ENCODE measurements around the gene PITPNC1. TPM values are rescaled to one million over a fixed set of nuclear protein-coding genes. Genes with fewer than 3 reads are reported as not detected.

PITPNC1 gene
- total RNA-seq, 1 donor from 2014 or later: 8.1 TPM

DNA sequence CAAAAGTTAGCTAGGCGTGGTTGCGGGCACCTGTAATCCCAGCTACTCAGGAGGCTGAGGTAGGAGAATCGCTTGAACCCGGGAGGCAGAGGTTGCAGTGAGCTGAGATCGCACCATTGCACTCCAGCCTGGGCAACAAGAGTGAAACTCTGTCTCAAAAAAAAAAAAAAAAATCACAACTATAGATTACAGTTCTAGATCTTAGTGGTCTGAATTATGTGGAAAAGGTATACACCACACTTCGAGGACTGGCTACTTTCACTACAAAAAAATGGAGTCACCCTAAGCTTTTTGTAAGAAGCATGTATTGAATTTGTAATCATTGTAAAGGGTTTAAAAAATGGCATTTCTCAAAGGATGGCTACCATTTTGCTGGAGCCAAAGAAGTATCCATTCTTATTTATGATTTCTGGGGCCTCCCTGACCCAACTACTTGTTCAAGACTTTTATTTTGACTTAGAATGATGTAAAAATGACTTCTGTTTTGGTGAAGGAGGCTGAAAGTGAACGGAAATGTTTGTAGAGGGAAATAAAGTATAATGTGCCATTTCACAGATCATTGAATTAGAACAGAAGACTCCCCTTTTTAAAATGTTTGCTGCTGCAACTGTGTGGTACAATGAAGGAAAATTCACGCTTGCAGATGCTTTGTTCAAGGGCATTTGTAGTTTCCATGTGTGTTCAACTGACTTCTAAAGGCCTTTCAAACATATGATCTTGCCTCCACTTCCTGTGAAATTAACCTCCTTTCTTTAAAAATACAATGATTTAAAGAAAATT, 303.6 kb downstream of the PITPNC1 start:
- Histone ChIP-seq H3K27ac (no peak overlapping the region), H3K36me3 (no peaks in the 10 kb centered on the region), H3K27me3 (no peaks in the 10 kb centered on the region), H3K9me3 (no peaks in the 10 kb centered on the region), H3K4me3 (no peak overlapping the region), H3K4me1 (no peaks in the 10 kb centered on the region)
- DNase-seq (ENCODE audit: extremely low spot score in 2 of 2): no peak
- TF ChIP-seq POLR2A (IDR thresholded peaks at IDR 0.05): no peak
- TF ChIP-seq, protein P1, sequence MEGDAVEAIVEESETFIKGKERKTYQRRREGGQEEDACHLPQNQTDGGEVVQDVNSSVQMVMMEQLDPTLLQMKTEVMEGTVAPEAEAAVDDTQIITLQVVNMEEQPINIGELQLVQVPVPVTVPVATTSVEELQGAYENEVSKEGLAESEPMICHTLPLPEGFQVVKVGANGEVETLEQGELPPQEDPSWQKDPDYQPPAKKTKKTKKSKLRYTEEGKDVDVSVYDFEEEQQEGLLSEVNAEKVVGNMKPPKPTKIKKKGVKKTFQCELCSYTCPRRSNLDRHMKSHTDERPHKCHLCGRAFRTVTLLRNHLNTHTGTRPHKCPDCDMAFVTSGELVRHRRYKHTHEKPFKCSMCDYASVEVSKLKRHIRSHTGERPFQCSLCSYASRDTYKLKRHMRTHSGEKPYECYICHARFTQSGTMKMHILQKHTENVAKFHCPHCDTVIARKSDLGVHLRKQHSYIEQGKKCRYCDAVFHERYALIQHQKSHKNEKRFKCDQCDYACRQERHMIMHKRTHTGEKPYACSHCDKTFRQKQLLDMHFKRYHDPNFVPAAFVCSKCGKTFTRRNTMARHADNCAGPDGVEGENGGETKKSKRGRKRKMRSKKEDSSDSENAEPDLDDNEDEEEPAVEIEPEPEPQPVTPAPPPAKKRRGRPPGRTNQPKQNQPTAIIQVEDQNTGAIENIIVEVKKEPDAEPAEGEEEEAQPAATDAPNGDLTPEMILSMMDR (IDR thresholded peaks at IDR 0.05): no peak
- TF ChIP-seq POLR2AphosphoS5 (IDR thresholded peaks at IDR 0.05; ENCODE audit: insufficient read depth in 1 of 2, low read depth in 1 of 2): no peak
- intact Hi-C loops (cut with DNase I): no loop called here

DNA sequence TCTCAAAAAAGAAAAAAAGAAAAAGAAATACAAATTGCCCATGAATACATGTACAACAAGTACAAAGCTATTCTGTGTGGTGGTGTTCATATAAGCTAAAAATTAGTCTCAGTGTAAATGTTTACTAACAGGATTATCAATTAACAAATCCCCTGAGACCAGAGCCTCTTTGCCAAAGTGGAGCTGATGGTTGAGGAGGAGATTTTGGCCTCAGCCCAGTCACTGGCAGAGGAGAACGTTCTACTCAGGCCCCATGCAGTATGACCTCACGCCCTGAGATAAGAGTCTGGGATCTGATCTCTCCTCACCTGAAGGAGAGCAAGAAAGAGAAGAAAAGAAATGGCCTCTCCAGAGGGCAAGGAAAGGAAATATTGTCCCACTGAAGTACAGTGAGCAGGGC, 305.1 kb downstream of the PITPNC1 start:
- Histone ChIP-seq H3K9me3 (no peaks in the 10 kb centered on the region), H3K27ac (no peak overlapping the region), H3K4me1 (no peaks in the 10 kb centered on the region), H3K4me3 (no peak overlapping the region), H3K27me3 (no peaks in the 10 kb centered on the region), H3K36me3 (no peaks in the 10 kb centered on the region)
- DNase-seq (ENCODE audit: extremely low spot score in 2 of 2): no peak
- TF ChIP-seq, protein P1 (IDR thresholded peaks at IDR 0.05): no peak
- no peak for TF ChIP-seq POLR2A (IDR thresholded peaks at IDR 0.05)
- no peak for TF ChIP-seq POLR2AphosphoS5 (IDR thresholded peaks at IDR 0.05; ENCODE audit: insufficient read depth in 1 of 2, low read depth in 1 of 2)
- intact Hi-C loops (cut with DNase I): no loop called here

DNA sequence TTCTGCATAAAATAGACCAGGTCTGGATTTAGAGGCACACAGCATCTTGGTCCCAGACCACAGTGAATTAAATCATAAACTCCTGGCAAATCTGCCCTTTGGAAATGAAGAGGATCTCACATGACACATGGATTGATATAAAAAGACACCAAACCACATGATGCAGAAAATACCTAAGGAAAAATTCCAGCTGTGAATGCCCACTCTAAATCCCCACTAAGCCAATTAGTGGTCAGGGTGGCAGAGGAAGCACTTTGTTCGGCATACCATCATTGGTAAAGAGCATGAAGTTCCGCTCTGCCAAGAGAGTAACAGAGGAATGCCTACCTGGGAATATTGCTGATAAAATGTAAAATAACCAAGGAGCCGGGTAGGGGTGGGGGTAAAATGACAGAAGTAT, 308.3 kb downstream of the PITPNC1 start:
- H3K27me3 ChIP-seq: no peaks in the 10 kb centered on the region
- no peak for DNase-seq (ENCODE audit: extremely low spot score in 2 of 2)
- H3K9me3 ChIP-seq: no peaks in the 10 kb centered on the region
- no peaks in the 10 kb centered on the region for H3K4me1 ChIP-seq
- H3K27ac ChIP-seq: no peak overlapping the region
- no peaks in the 10 kb centered on the region for H3K36me3 ChIP-seq
- TF ChIP-seq POLR2A (IDR thresholded peaks at IDR 0.05) (no peak), POLR2AphosphoS5 (IDR thresholded peaks at IDR 0.05; ENCODE audit: insufficient read depth in 1 of 2, low read depth in 1 of 2) (no peak)
- TF ChIP-seq, protein P1 (IDR thresholded peaks at IDR 0.05): no peak
- no peak overlapping the region for H3K4me3 ChIP-seq
- intact Hi-C loops (cut with DNase I): no loop called here

DNA sequence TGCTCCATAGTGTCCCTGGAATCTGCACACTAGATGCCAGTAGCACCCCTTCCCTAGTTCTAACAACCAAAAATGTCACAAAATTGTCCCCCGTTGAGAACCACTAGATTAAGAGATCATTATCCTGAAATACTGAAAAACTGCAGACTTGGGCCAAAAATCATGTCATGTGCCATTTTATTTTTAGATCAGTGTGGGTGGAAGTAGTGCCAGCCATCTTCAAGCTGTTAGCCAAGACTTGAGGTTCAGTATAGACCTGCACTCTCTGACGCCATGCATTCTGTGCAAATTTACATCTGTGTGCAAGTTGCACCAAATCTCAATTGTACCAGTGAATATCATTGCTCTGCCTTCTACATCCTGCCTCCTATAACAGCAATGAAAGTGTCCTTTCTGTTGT, 309.2 kb downstream of the PITPNC1 start:
- Histone ChIP-seq H3K4me1 (no peaks in the 10 kb centered on the region), H3K27me3 (no peaks in the 10 kb centered on the region), H3K4me3 (no peak overlapping the region), H3K9me3 (no peaks in the 10 kb centered on the region), H3K27ac (no peak overlapping the region), H3K36me3 (no peaks in the 10 kb centered on the region)
- no peak for DNase-seq (ENCODE audit: extremely low spot score in 2 of 2)
- intact Hi-C loops (cut with DNase I): no loop called here
- no peak for TF ChIP-seq POLR2A (IDR thresholded peaks at IDR 0.05)
- no peak for TF ChIP-seq POLR2AphosphoS5 (IDR thresholded peaks at IDR 0.05; ENCODE audit: insufficient read depth in 1 of 2, low read depth in 1 of 2)
- TF ChIP-seq, protein P1 (IDR thresholded peaks at IDR 0.05): no peak

DNA sequence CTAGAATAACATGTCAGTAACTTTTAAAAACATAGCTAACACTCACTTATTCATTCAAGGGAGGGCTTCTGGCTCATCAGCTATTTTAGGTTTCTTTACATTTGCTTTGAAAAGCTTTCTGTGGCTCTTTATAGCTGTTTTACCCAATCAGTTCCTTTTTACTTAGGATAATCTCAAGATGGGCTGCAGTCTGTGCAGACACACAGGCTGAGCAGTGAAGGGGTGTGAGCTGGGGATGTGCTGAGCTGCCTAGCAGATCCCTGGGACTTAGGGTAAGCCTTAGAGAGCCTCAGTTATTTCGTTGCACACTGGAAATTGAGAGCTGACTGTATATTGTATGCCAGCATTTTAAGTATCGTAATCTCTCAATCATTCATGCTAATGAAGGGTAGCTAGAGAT, 310.4 kb downstream of the PITPNC1 start:
- no peaks in the 10 kb centered on the region for H3K9me3 ChIP-seq
- TF ChIP-seq POLR2A (IDR thresholded peaks at IDR 0.05) (no peak), POLR2AphosphoS5 (IDR thresholded peaks at IDR 0.05; ENCODE audit: insufficient read depth in 1 of 2, low read depth in 1 of 2) (no peak)
- TF ChIP-seq, protein P1 (IDR thresholded peaks at IDR 0.05): no peak
- no peaks in the 10 kb centered on the region for H3K36me3 ChIP-seq
- no peak for DNase-seq (ENCODE audit: extremely low spot score in 2 of 2)
- H3K4me1 ChIP-seq: no peaks in the 10 kb centered on the region
- no peaks in the 10 kb centered on the region for H3K27me3 ChIP-seq
- H3K27ac ChIP-seq: no peak overlapping the region
- no peak overlapping the region for H3K4me3 ChIP-seq
- intact Hi-C loops (cut with DNase I): no loop called here
